SK-N-SH treated with all-trans-retinoic acid at 6 μM for 48 hours (cell line): Measurements from ENCODE around the gene PRKAG3.

Source experiments
- ATAC-seq: fragments of 200-7000 bp; cut with Tn5 transposase; 3 replicates; pipeline ENCODE4 v1.9.1; 2020; ENCODE audit warnings: mild to moderate bottlenecking, moderate library complexity
- ARNTL ChIP-seq: fragments of 450-650 bp; formaldehyde crosslinking; IDR thresholded peaks from 2 replicates; pipeline ENCODE4 v1.5.0; 2020; ENCODE audit warnings: low read depth, mild to moderate bottlenecking, moderate library complexity, borderline replicate concordance
- BACH2 ChIP-seq: fragments of 250-450 bp; sonication (Bioruptor Pico); IDR thresholded peaks from 2 replicates; pipeline ENCODE4 v1.9.0; 2021; ENCODE audit warnings: mild to moderate bottlenecking, borderline replicate concordance
- CREB5 ChIP-seq: fragments of 250-450 bp; sonication (Bioruptor Pico); IDR thresholded peaks from 2 replicates; pipeline ENCODE4 v1.5.1; 2020; ENCODE audit warnings: low read depth, mild to moderate bottlenecking, moderate library complexity
- CSDC2 ChIP-seq: fragments of 250-450 bp; sonication (Bioruptor Pico); IDR thresholded peaks from 2 replicates; pipeline ENCODE4 v1.5.0; 2020; ENCODE audit warnings: mild to moderate bottlenecking, moderate library complexity
- CSRNP3 ChIP-seq: fragments of 250-450 bp; sonication (Bioruptor Pico); IDR thresholded peaks from 2 replicates; pipeline ENCODE4 v1.5.1; 2021; ENCODE audit warnings: mild to moderate bottlenecking, moderate library complexity
- ESRRG ChIP-seq: fragments of 250-450 bp; sonication (Bioruptor Pico); IDR thresholded peaks from 2 replicates; pipeline ENCODE4 v1.6.1; 2021; ENCODE audit warnings: mild to moderate bottlenecking
- GLIS3 ChIP-seq: fragments of 250-450 bp; sonication (Bioruptor Pico); IDR thresholded peaks from 2 replicates; pipeline ENCODE4 v1.5.0; 2020; ENCODE audit warnings: mild to moderate bottlenecking, moderate library complexity
- ISL1 ChIP-seq: fragments of 250-450 bp; sonication (Bioruptor Pico); IDR thresholded peaks from 2 replicates; pipeline ENCODE4 v2.1.2; 2022; ENCODE audit warnings: mild to moderate bottlenecking, moderate library complexity
- OSR1 ChIP-seq: fragments of 250-450 bp; sonication (Bioruptor Pico); IDR thresholded peaks from 2 replicates; pipeline ENCODE4 v1.8.0; 2022; ENCODE audit warnings: moderate library complexity, mild to moderate bottlenecking, inconsistent platforms
- PATZ1 ChIP-seq: fragments of 250-450 bp; sonication (Bioruptor Pico); IDR thresholded peaks from 2 replicates; pipeline ENCODE4 v1.8.0; 2020; ENCODE audit warnings: mild to moderate bottlenecking, moderate library complexity, borderline replicate concordance
- POU6F1 ChIP-seq: fragments of 250-450 bp; sonication (Bioruptor Pico); IDR thresholded peaks from 2 replicates; pipeline ENCODE4 v1.8.0; 2021; ENCODE audit warnings: low read depth, mild to moderate bottlenecking, moderate library complexity, borderline replicate concordance
- PPARA ChIP-seq: fragments of 250-450 bp; sonication (Bioruptor Pico); IDR thresholded peaks from 2 replicates; pipeline ENCODE4 v1.5.0; 2020; ENCODE audit warnings: mild to moderate bottlenecking, borderline replicate concordance
- RARB ChIP-seq: fragments of 250-450 bp; sonication (Bioruptor Pico); IDR thresholded peaks from 2 replicates; pipeline ENCODE4 v1.8.0; 2021; ENCODE audit warnings: mild to moderate bottlenecking, moderate library complexity
- SNAI2 ChIP-seq: fragments of 250-450 bp; sonication (Bioruptor Pico); IDR thresholded peaks from 2 replicates; pipeline ENCODE4 v1.5.0; 2020; ENCODE audit warnings: mild to moderate bottlenecking, moderate library complexity
- TCF4 ChIP-seq: fragments of 250-450 bp; sonication (Bioruptor Pico); IDR thresholded peaks from 2 replicates; pipeline ENCODE4 v1.8.0; 2021; ENCODE audit warnings: mild to moderate bottlenecking, moderate library complexity, borderline replicate concordance
- TSHZ2 ChIP-seq: fragments of 250-450 bp; sonication (Bioruptor Pico); IDR thresholded peaks from 2 replicates; pipeline ENCODE4 v1.5.0; 2020; ENCODE audit warnings: mild to moderate bottlenecking, moderate library complexity
- ZC3H10 ChIP-seq: fragments of 250-450 bp; sonication (Bioruptor Pico); IDR thresholded peaks from 2 replicates; pipeline ENCODE4 v1.5.1; 2021; ENCODE audit warnings: mild to moderate bottlenecking, moderate library complexity
- ZFP30 ChIP-seq: fragments of 450-650 bp; formaldehyde crosslinking; IDR thresholded peaks from 2 replicates; pipeline ENCODE4 v1.5.0; 2022; ENCODE audit warnings: mild to moderate bottlenecking, moderate library complexity
- ZNF565 ChIP-seq: fragments of 450-650 bp; formaldehyde crosslinking; conservative IDR thresholded peaks from 2 replicates; pipeline ENCODE4 v1.5.0; 2020; ENCODE audit warnings: low read depth, mild to moderate bottlenecking, moderate library complexity
- ZNF70 ChIP-seq: fragments of 450-650 bp; formaldehyde crosslinking; IDR thresholded peaks from 2 replicates; pipeline ENCODE4 v1.5.0; 2020; ENCODE audit warnings: mild to moderate bottlenecking, moderate library complexity
- ZNF8 ChIP-seq: fragments of 450-650 bp; formaldehyde crosslinking; IDR thresholded peaks from 2 replicates; pipeline ENCODE4 v1.5.0; 2020; ENCODE audit warnings: mild to moderate bottlenecking, moderate library complexity

The PRKAG3 gene

GRCh38 chr2:218804817-218805216 lies 26.8 kb downstream of the PRKAG3 start:
- no peak for ATAC-seq
- TF ChIP-seq TCF4 (no peak), PPARA (no peak), SNAI2 (CRISPR knock-in tag) (no peak), BACH2 (CRISPR knock-in tag) (no peak), ZC3H10 (CRISPR knock-in tag) (no peak)

- ATAC-seq, result no peak
- TF ChIP-seq ZNF70 (no peak), ZNF565 (CRISPR knock-in tag) (no peak)
Observed at GRCh38 chr2:218802386-218802994, 29.1 kb downstream of the PRKAG3 start.

GRCh38 chr2:218799990-218800389 lies 31.6 kb downstream of the PRKAG3 start:
- TF ChIP-seq CREB5 (CRISPR knock-in tag) (no peak), TSHZ2 (CRISPR knock-in tag) (no peak), RARB (no peak), GLIS3 (CRISPR knock-in tag) (no peak), TCF4 (no peak), ARNTL (no peak), PATZ1 (no peak), CSDC2 (CRISPR knock-in tag) (no peak), CSRNP3 (no peak), POU6F1 (CRISPR knock-in tag) (no peak), ZFP30 (no peak)
- TF ChIP-seq, all 23 proteins: peak for 0
- ATAC-seq, result no peak

- ATAC-seq, result no peak
- TF ChIP-seq ZNF70 (no peak), ZNF565 (CRISPR knock-in tag) (no peak), ARNTL (no peak), PATZ1 (no peak), ZNF8 (CRISPR knock-in tag) (no peak), OSR1 (CRISPR knock-in tag) (no peak), RARB (no peak), ESRRG (CRISPR knock-in tag) (no peak), CSRNP3 (no peak), ISL1 (CRISPR knock-in tag) (no peak), ZFP30 (no peak), POU6F1 (CRISPR knock-in tag) (no peak)
Observed at GRCh38 chr2:218798767-218799504, 32.7 kb downstream of the PRKAG3 start.
